Upper lobe of left lung (tissue), 6 donors: ENCODE data around the gene ARHGEF7. TPM values are rescaled to one million over a fixed set of nuclear protein-coding genes. Genes with fewer than 3 reads are reported as not detected.

Experiments used
- ATAC-seq, 2 donors: fragments of 200-7000 bp; cut with Tn5 transposase; one replicate each; pipeline ENCODE4 v1.9.1; 2022; ENCODE audit warnings: mild to moderate bottlenecking in 2 of 2, moderate library complexity in 2 of 2; ENCODE audit not compliant: low FRiP score in 2 of 2
- DNase-seq, 2 donors: peaks; one replicate each; pipeline ENCODE4 v3.0.0-alpha.2; 2019 to 2020
- H3K27ac ChIP-seq, 4 donors: fragments of 200-600 bp; sonication (generic); one replicate each; pipeline ENCODE4 v1.5.1; 2016 to 2019
- H3K27me3 ChIP-seq, 4 donors: fragments of 200-600 bp; sonication (generic); one replicate each; pipeline ENCODE4 v1.5.1; 2017 to 2019
- H3K36me3 ChIP-seq, 4 donors: fragments of 200-600 bp; sonication (generic); one replicate each; pipeline ENCODE4 v1.5.1; 2016 to 2019
- H3K4me1 ChIP-seq, 4 donors: fragments of 200-600 bp; sonication (generic); one replicate each; pipeline ENCODE4 v1.5.1; 2018 to 2019
- H3K4me3 ChIP-seq, 4 donors: fragments of 200-600 bp; sonication (generic); one replicate each; pipeline ENCODE4 v1.5.1; 2017 to 2019; ENCODE audit warnings: mild to moderate bottlenecking in 2 of 4, moderate library complexity in 1 of 4
- H3K9me3 ChIP-seq, 4 donors: fragments of 200-600 bp; sonication (generic); one replicate each; pipeline ENCODE4 v1.5.1; 2018 to 2019
- EP300 ChIP-seq, 4 donors: sonication (generic); formaldehyde crosslinking; IDR thresholded peaks; one replicate each; pipeline ENCODE4 v1.5.1; 2017; ENCODE audit warnings: antibody characterized with exemption in 4 of 4, control low read depth in 2 of 4
- POLR2A ChIP-seq, 4 donors: fragments of 450-650 bp; IDR thresholded peaks; one replicate each; pipeline ENCODE4 v1.5.1; 2016 to 2017; ENCODE audit warnings: antibody characterized with exemption in 4 of 4, mild to moderate bottlenecking in 2 of 4
- POLR2AphosphoS5 ChIP-seq, 2 donors: sonication (generic); formaldehyde crosslinking; IDR thresholded peaks; one replicate each; pipeline ENCODE4 v1.5.1; 2017; ENCODE audit warnings: antibody characterized with exemption in 2 of 2
- WGBS, 2 donors: methylation state at CpG; one replicate each; pipeline ENCODE4 v1.1.5; 2017 to 2018; 5-methylcytosine and 5-hydroxymethylcytosine counted together
- total RNA-seq, 6 donors: library from RNA; depleted of rRNA in 4 of 6; stranded (reverse); fragments of >200 nt in 4 of 6; gene quantifications; one replicate each; pipeline versions ENCODE4 v1.1.0 to v1.2.1, GENCODE V29; 2016 to 2021
- TF ChIP-seq, protein P1 (sequence below), 6 experiments: fragments of 450-650 bp in 4 of 6; fragments of 200-600 bp in 2 of 6; sonication (generic) in 2 of 6; IDR thresholded peaks; one replicate each; pipeline ENCODE4 v1.5.1; 2016 to 2019; ENCODE audit warnings: antibody characterized with exemption in 6 of 6
- donor health status: DM: no; HTN: no; CAD: no; lungs with moderate emphysema.
- donor health status: DM: no; HTN: yes; CAD: no; lungs with severe emphysema.

The ARHGEF7 gene
- total RNA-seq, 6 donors from 2014 or later, result 50.3 to 130 (median 67.4) TPM

DNA sequence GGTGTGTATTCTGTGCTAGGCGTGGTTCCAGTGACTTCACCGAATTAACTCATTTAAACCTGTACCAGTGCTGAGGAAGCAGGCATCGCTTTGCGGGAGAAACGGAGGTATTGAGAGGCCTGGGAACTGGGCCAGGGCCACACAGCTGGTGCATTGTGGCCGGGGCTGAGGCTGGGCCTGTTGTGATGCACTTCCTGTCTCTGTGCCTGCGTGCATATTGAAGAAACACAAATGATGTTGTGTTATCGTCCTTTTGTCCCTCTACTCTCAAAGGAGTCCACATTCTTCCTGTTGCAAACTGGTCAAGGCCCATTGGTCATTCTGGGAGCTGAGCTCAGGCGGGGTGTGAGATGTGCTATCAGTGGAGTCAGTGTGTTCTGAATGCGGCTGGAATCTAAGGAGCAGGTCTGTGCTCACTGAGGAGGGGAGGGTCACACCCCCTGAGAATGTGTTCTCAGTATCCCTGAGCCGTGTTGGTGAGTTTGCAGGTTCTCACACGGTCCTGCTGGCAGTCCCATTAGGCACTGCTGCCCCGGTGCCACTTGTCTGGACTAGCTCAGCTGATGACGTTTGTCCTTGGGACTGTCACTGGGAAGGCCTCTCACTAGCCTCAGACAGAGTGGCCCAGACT is 62.1 kb downstream of the ARHGEF7 start:
- DNase-seq, result peak; percentile 45 to 47

DNA sequence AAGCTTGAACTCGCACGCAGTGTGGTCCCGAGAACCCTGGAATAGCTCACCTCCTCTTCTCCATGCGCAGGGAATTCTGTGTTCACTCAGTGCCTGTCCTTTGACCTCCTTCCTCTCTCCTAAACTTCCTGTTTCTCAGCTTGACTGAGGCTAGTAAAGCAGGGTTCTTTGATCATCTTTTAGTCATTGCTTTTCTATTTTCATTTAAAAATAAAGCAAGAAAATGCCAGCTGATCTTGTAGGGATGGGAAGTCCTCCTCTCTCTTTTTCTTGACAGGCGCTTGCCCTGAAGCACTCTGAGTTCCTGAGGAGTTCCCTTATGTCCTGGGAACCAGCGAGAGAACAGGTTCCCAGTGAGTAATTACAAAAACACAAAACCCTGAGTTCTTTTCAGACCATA is 62.8 kb downstream of the ARHGEF7 start:
- ATAC-seq (no peak), DNase-seq (no peak)
- TF ChIP-seq, protein P1, sequence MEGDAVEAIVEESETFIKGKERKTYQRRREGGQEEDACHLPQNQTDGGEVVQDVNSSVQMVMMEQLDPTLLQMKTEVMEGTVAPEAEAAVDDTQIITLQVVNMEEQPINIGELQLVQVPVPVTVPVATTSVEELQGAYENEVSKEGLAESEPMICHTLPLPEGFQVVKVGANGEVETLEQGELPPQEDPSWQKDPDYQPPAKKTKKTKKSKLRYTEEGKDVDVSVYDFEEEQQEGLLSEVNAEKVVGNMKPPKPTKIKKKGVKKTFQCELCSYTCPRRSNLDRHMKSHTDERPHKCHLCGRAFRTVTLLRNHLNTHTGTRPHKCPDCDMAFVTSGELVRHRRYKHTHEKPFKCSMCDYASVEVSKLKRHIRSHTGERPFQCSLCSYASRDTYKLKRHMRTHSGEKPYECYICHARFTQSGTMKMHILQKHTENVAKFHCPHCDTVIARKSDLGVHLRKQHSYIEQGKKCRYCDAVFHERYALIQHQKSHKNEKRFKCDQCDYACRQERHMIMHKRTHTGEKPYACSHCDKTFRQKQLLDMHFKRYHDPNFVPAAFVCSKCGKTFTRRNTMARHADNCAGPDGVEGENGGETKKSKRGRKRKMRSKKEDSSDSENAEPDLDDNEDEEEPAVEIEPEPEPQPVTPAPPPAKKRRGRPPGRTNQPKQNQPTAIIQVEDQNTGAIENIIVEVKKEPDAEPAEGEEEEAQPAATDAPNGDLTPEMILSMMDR (IDR thresholded peaks at IDR 0.05), result no peak
- peak in 1 of 4 donors; percentile 42 for TF ChIP-seq EP300 (IDR thresholded peaks at IDR 0.05)
- Histone ChIP-seq H3K27ac (peak overlapping the region; percentile 57 to 84 (median 64)), H3K36me3 (peaks cover 0 to 5% (median 0%) of the 10 kb centered on the region in 4 donors), H3K27me3 (no peaks in the 10 kb centered on the region), H3K9me3 (no peaks in the 10 kb centered on the region), H3K4me1 (peaks cover 17 to 30% (median 21%) of the 10 kb centered on the region in 4 donors), H3K4me3 (no peak overlapping the region)
- 78 to 83% methylated on average over 6 of the region's 6 CpGs for WGBS, 2 donors

More for the DNA sequence above, 62.1 kb downstream of the ARHGEF7 start:
- Histone ChIP-seq H3K4me1 (peaks cover 17 to 30% (median 20%) of the 10 kb centered on the region in 4 donors), H3K9me3 (no peaks in the 10 kb centered on the region), H3K27me3 (no peaks in the 10 kb centered on the region), H3K36me3 (peaks cover 0 to 9% (median 3%) of the 10 kb centered on the region in 4 donors), H3K27ac (peak overlapping the region; percentile 57 to 84 (median 64)), H3K4me3 (no peak overlapping the region)
- WGBS, 2 donors, result 57 to 60% methylated on average over 6 to 14 of the region's 14 CpGs
- TF ChIP-seq POLR2AphosphoS5 (IDR thresholded peaks at IDR 0.05), result peak in 1 of 2 donors; percentile 40
- peak in 1 of 4 donors; percentile 49 for TF ChIP-seq EP300 (IDR thresholded peaks at IDR 0.05)
- TF ChIP-seq, protein P1 (IDR thresholded peaks at IDR 0.05), result no peak
- ATAC-seq, result peak; percentile 58 to 59

DNA sequence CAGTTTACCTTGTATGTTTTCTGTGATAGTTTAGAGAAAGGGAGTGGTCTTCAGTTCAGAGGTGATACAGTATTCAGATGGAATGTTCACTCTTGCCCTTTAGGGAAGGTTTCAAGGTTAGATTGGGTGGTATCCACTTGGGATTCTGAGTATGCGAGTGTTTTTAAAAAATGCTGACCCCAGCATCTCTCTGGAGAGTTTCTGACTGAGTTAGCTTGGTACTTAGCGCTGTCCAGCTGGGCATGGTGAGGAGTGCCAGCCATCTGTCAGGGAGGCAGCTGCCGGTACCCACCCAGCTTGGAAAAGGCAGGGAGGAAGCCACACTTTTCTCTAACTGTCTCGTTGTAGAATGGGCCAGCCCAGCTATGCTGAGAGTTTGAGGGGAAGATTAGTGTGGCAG is 63.3 kb downstream of the ARHGEF7 start:
- no peak overlapping the region for H3K4me3 ChIP-seq
- ATAC-seq, result no peak
- peaks cover 17 to 30% (median 21%) of the 10 kb centered on the region in 4 donors for H3K4me1 ChIP-seq
- no peaks in the 10 kb centered on the region for H3K27me3 ChIP-seq
- TF ChIP-seq, protein P1 (IDR thresholded peaks at IDR 0.05), result no peak
- TF ChIP-seq POLR2A (IDR thresholded peaks at IDR 0.05) (no peak), POLR2AphosphoS5 (IDR thresholded peaks at IDR 0.05) (no peak), EP300 (IDR thresholded peaks at IDR 0.05) (no peak)
- H3K9me3 ChIP-seq, result no peaks in the 10 kb centered on the region
- H3K27ac ChIP-seq, result peak overlapping the region in 3 of 4 donors; percentile 20 to 72 (median 53)
- no peak for DNase-seq
- H3K36me3 ChIP-seq, result peaks cover 0 to 1% (median 0%) of the 10 kb centered on the region in 4 donors
- 76 to 84% methylated on average over 2 to 4 of the region's 4 CpGs for WGBS, 2 donors

DNA sequence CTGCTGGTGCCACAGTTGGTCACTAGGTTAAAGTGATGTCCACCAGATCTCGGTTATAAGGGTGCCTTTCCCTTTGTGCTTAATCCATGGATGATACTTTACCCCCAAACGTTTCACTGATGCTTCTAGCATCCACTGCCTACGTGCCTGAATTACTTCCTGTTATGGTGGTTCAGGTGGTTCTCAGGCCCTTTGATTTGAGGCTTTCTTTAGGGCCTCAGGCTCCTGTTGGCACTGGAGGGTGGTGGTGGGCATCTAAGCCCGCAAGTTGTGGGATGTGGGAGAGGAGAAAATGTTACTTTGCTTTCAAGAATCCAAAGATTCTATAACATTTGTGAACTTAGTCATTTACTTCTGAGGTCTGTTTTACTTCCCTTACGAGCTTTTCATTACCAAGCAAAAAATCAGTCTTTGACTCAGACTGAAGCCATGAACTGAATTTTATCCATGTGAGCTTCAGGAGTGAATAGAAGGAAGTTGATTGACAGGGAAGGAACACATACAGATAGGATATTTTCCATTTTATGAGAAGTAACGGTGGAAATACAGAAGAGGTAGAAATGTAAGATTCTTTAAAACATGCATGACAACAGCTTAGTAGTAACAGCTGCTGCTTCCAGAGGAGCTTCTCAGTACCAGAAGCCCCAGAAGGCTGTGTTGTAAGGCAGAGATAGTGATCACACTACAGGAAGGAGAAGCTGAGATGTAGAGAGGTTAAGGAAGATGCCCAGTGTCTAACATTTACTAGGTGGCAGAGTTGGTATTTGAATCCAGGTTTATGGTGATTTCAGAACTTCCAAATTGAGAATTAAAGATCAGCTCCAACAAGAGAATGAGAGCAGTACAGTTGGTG is 65.0 kb downstream of the ARHGEF7 start:
- Histone ChIP-seq H3K4me3 (no peak overlapping the region), H3K4me1 (peaks cover 27 to 42% (median 34%) of the 10 kb centered on the region in 4 donors), H3K27me3 (no peaks in the 10 kb centered on the region), H3K27ac (peak overlapping the region in 1 of 4 donors; percentile 7), H3K36me3 (no peaks in the 10 kb centered on the region), H3K9me3 (no peaks in the 10 kb centered on the region)
- TF ChIP-seq, protein P1 (IDR thresholded peaks at IDR 0.05), result no peak
- TF ChIP-seq EP300 (IDR thresholded peaks at IDR 0.05) (no peak), POLR2A (IDR thresholded peaks at IDR 0.05) (no peak), POLR2AphosphoS5 (IDR thresholded peaks at IDR 0.05) (no peak)
- no peak for DNase-seq
- WGBS, 2 donors, result 71 to 82% methylated on average over 6 of the region's 6 CpGs
- no peak for ATAC-seq
